GM12891 (cell line): Measurements from ENCODE around the gene ODF2.

Experiments
- PAX5 ChIP-seq: IDR thresholded peaks from 2 replicates; pipeline ENCODE4 v1.6.1; 2011; ENCODE audit warnings: low read length, moderate library complexity, mild to moderate bottlenecking; ENCODE audit not compliant: insufficient read depth, severe bottlenecking
- POLR2A ChIP-seq: IDR thresholded peaks from 2 replicates; pipeline ENCODE4 v1.6.1; 2011; ENCODE audit warnings: low read depth, low read length, control low read depth
- POLR2AphosphoS5 ChIP-seq: IDR thresholded peaks from 2 replicates; pipeline ENCODE4 v1.6.1; 2011; ENCODE audit warnings: low read depth, low read length, control low read depth
- POU2F2 ChIP-seq: IDR thresholded peaks from 2 replicates; pipeline ENCODE4 v1.6.1; 2011; ENCODE audit warnings: low read depth, mild to moderate bottlenecking, control low read depth, low read length, moderate library complexity
- SPI1 ChIP-seq: IDR thresholded peaks from 2 replicates; pipeline ENCODE4 v1.6.1; 2011; ENCODE audit warnings: low read depth, low read length, control low read depth
- TAF1 ChIP-seq: IDR thresholded peaks from 2 replicates; pipeline ENCODE4 v1.6.1; 2011; ENCODE audit warnings: low read depth, low read length, control low read depth

DNA sequence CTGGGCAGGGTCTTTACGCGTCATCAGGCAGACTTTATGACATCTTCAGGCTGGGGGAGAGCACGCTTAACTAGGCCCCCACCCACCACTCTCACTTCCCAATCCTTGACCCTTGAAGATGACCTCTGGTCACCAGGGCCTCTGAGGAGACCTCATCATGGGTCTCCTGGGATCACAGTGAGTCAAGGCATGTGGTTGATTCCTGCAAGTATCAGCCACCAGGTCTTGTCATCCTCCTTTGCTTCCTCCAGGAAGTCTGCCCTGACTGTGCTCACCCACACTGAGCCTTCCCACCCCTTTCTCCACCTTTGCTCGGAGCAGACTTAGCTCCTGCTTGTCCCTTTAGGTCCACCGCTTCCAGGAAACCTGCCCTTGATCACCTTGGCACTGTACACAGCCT lies 17.3 kb downstream of the ODF2 start:
- TF ChIP-seq POLR2AphosphoS5 (no peak), POLR2A (no peak), TAF1 (no peak), SPI1 (no peak), PAX5 (no peak), POU2F2 (no peak)
